ENCODE measurements around the gene NHSL1. TPM values are rescaled to one million over a fixed set of nuclear protein-coding genes. Genes with fewer than 3 reads are reported as not detected.

The NHSL1 gene
- total and polyA plus RNA-seq, 9 of the 15 experiments (the other 6 are each of a cell fraction or from before 2014, with no cell fraction given): 0.09 to 0.20 TPM; not detected in 7

DNA sequence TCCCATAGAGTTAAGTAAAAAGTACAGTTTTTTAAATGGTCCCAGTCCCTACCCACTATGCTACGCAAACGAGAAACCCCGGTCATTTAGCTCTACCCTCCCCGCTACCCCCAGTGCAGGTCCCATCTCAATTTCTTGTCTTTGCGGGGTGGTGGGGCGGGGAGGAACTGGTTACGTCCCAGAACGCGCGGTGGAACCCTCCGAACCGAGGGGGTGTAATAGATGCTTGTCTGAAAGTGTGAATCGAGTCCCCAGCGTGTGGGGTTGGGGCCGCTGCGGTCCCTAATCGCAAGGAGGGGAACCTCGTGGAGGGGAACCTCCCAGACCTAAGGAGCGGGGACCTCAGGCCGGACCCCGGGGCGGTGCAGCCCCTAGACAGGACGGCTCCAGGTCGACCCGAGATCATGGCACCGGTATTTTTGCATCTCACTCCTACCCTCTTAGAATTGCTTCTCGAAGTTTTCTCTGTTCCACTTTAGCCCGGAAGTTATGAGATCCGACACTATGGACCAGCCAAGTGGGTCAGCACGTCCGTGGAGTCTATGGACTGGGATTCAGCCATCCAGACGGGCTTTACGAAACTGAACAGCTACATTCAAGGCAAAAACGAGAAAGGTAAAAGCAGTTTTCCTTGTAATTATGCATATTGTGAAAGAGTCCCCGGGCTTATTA, 94.5 kb downstream of the NHSL1 start (continued):
- TF ChIP-seq, protein P1, sequence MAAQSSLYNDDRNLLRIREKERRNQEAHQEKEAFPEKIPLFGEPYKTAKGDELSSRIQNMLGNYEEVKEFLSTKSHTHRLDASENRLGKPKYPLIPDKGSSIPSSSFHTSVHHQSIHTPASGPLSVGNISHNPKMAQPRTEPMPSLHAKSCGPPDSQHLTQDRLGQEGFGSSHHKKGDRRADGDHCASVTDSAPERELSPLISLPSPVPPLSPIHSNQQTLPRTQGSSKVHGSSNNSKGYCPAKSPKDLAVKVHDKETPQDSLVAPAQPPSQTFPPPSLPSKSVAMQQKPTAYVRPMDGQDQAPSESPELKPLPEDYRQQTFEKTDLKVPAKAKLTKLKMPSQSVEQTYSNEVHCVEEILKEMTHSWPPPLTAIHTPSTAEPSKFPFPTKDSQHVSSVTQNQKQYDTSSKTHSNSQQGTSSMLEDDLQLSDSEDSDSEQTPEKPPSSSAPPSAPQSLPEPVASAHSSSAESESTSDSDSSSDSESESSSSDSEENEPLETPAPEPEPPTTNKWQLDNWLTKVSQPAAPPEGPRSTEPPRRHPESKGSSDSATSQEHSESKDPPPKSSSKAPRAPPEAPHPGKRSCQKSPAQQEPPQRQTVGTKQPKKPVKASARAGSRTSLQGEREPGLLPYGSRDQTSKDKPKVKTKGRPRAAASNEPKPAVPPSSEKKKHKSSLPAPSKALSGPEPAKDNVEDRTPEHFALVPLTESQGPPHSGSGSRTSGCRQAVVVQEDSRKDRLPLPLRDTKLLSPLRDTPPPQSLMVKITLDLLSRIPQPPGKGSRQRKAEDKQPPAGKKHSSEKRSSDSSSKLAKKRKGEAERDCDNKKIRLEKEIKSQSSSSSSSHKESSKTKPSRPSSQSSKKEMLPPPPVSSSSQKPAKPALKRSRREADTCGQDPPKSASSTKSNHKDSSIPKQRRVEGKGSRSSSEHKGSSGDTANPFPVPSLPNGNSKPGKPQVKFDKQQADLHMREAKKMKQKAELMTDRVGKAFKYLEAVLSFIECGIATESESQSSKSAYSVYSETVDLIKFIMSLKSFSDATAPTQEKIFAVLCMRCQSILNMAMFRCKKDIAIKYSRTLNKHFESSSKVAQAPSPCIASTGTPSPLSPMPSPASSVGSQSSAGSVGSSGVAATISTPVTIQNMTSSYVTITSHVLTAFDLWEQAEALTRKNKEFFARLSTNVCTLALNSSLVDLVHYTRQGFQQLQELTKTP (IDR thresholded peaks at IDR 0.05; ENCODE audit: low read depth in 1 of 2, partially characterized antibody in 2 of 2): no peak
- TF ChIP-seq BCL6 (CRISPR knock-in tag; IDR thresholded peaks at IDR 0.05) (no peak), SMAD3 (CRISPR knock-in tag; conservative IDR thresholded peaks at IDR 0.05) (no peak), EWSR1 (IDR thresholded peaks at IDR 0.05; ENCODE audit: borderline replicate concordance, low read depth, partially characterized antibody) (no peak), NFIC (IDR thresholded peaks at IDR 0.05) (no peak), SIRT6 (IDR thresholded peaks at IDR 0.05; ENCODE audit: low read depth, low read length) (no peak), HSF4 (CRISPR knock-in tag; IDR thresholded peaks at IDR 0.05; ENCODE audit: borderline replicate concordance) (no peak), KAT8 (IDR thresholded peaks at IDR 0.05; ENCODE audit: low read depth) (no peak), ZNF76 (CRISPR knock-in tag; IDR thresholded peaks at IDR 0.05; ENCODE audit: borderline replicate concordance) (no peak), PRMT5 (CRISPR knock-in tag; IDR thresholded peaks at IDR 0.05) (0 out of 2 replicates have a peak, but pooled peaks have one; percentile 31), CHD1 (IDR thresholded peaks at IDR 0.05; ENCODE audit: low read length) (peak; percentile 43)
- TF ChIP-seq, protein P2, sequence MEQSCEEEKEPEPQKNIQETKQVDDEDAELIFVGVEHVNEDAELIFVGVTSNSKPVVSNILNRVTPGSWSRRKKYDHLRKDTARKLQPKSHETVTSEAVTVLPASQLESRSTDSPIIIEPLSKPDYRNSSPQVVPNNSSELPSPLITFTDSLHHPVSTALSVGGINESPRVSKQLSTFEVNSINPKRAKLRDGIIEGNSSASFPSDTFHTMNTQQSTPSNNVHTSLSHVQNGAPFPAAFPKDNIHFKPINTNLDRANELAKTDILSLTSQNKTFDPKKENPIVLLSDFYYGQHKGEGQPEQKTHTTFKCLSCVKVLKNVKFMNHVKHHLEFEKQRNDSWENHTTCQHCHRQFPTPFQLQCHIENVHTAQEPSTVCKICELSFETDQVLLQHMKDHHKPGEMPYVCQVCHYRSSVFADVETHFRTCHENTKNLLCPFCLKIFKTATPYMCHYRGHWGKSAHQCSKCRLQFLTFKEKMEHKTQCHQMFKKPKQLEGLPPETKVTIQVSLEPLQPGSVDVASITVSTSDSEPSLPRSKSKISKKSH (CRISPR knock-in tag; IDR thresholded peaks at IDR 0.05): no peak
- TF ChIP-seq, protein P3, sequence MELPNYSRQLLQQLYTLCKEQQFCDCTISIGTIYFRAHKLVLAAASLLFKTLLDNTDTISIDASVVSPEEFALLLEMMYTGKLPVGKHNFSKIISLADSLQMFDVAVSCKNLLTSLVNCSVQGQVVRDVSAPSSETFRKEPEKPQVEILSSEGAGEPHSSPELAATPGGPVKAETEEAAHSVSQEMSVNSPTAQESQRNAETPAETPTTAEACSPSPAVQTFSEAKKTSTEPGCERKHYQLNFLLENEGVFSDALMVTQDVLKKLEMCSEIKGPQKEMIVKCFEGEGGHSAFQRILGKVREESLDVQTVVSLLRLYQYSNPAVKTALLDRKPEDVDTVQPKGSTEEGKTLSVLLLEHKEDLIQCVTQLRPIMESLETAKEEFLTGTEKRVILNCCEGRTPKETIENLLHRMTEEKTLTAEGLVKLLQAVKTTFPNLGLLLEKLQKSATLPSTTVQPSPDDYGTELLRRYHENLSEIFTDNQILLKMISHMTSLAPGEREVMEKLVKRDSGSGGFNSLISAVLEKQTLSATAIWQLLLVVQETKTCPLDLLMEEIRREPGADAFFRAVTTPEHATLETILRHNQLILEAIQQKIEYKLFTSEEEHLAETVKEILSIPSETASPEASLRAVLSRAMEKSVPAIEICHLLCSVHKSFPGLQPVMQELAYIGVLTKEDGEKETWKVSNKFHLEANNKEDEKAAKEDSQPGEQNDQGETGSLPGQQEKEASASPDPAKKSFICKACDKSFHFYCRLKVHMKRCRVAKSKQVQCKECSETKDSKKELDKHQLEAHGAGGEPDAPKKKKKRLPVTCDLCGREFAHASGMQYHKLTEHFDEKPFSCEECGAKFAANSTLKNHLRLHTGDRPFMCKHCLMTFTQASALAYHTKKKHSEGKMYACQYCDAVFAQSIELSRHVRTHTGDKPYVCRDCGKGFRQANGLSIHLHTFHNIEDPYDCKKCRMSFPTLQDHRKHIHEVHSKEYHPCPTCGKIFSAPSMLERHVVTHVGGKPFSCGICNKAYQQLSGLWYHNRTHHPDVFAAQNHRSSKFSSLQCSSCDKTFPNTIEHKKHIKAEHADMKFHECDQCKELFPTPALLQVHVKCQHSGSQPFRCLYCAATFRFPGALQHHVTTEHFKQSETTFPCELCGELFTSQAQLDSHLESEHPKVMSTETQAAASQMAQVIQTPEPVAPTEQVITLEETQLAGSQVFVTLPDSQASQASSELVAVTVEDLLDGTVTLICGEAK (IDR thresholded peaks at IDR 0.05): no peak
- TF ChIP-seq, protein P3 (CRISPR knock-in tag; IDR thresholded peaks at IDR 0.05): no peak

Measured in K562 (cell line).